Stomach (tissue), 4 donors: ENCODE data around the gene EIF4G3.
"Not testable (repeated sequence)": the region's sequence is repeated elsewhere in the genome, so short reads cannot be mapped to it uniquely, and the experiment has no call there.

ENCODE experiments used
- CTCF ChIP-seq, 7 experiments: fragments of 450-650 bp in 4 of 7; fragments of 200-600 bp in 3 of 7; sonication (generic) in 3 of 7; IDR thresholded peaks; one replicate each; pipeline ENCODE4 v1.5.1; 2016 to 2019; ENCODE audit warnings: antibody characterized with exemption in 7 of 7, control low read depth in 2 of 7, mild to moderate bottlenecking in 1 of 7
- POLR2A ChIP-seq, 4 donors: fragments of 450-650 bp; IDR thresholded peaks; one replicate each; pipeline ENCODE4 v1.6.1; 2016; ENCODE audit warnings: antibody characterized with exemption in 4 of 4, control low read depth in 2 of 4, mild to moderate bottlenecking in 1 of 4, moderate library complexity in 1 of 4

GRCh38 chr1:21024136-21024896, 152.4 kb downstream of the EIF4G3 start:
- not testable (repeated sequence) for TF ChIP-seq POLR2A, CTCF (IDR thresholded peaks at IDR 0.05)
